Peyer's patch (tissue), 4 donors: ENCODE results near the gene ANKRD44. TPM values are rescaled to one million over a fixed set of nuclear protein-coding genes. Genes with fewer than 3 reads are reported as not detected.

Source experiments
- DNase-seq, 3 donors: peaks; one replicate each; pipeline ENCODE4 v3.0.0-alpha.2; 2017 to 2019
- H3K27ac ChIP-seq, 4 donors: fragments of 200-600 bp; sonication (generic); one replicate each; pipeline ENCODE4 v1.5.1; 2016 to 2019
- H3K27me3 ChIP-seq, 2 donors: fragments of 200-600 bp; sonication (generic); one replicate each; pipeline ENCODE4 v1.5.1; 2019
- H3K36me3 ChIP-seq, 3 donors: fragments of 200-600 bp; sonication (generic); one replicate each; pipeline ENCODE4 v1.5.1; 2016 to 2019
- H3K4me1 ChIP-seq, 4 donors: fragments of 200-600 bp; sonication (generic); one replicate each; pipeline ENCODE4 v1.5.1; 2016 to 2019
- H3K4me3 ChIP-seq, 4 donors: fragments of 200-600 bp; sonication (generic); 1 replicate in 3 of 4; 2 replicates in 1 of 4; pipeline ENCODE4 v1.5.1; 2016 to 2019; ENCODE audit warnings: mild to moderate bottlenecking in 1 of 4
- H3K9me3 ChIP-seq, 4 donors: fragments of 200-600 bp; sonication (generic); one replicate each; pipeline ENCODE4 v1.5.1; 2016 to 2019; ENCODE audit warnings: mild to moderate bottlenecking in 1 of 4
- CTCF ChIP-seq, 6 experiments: fragments of 450-650 bp in 4 of 6; fragments of 200-600 bp in 2 of 6; sonication (generic) in 1 of 6; IDR thresholded peaks; one replicate each; pipeline ENCODE4 v1.5.1; 2017 to 2019; ENCODE audit warnings: antibody characterized with exemption in 6 of 6, mild to moderate bottlenecking in 3 of 6, moderate library complexity in 1 of 6
- POLR2A ChIP-seq, 2 donors: fragments of 450-650 bp; IDR thresholded peaks; one replicate each; pipeline ENCODE4 v1.5.1; 2017; ENCODE audit warnings: antibody characterized with exemption in 2 of 2, mild to moderate bottlenecking in 2 of 2, moderate library complexity in 2 of 2
- total RNA-seq, 4 donors: library from RNA; depleted of rRNA; stranded (reverse); fragments of >200 nt; gene quantifications; one replicate each; pipeline ENCODE4 v1.1.0, GENCODE V29; 2016

The ANKRD44 gene
- total RNA-seq, 4 donors from 2014 or later: 24.8 to 215 (median 32.0) TPM

GRCh38 chr2:197137231-197137630, 173.3 kb downstream of the ANKRD44 start:
- Histone ChIP-seq H3K4me3 (no peak overlapping the region), H3K27me3 (no peaks in the 10 kb centered on the region), H3K9me3 (no peaks in the 10 kb centered on the region), H3K36me3 (no peaks in the 10 kb centered on the region), H3K27ac (peak overlapping the region in 2 of 4 donors; percentile 21 to 66), H3K4me1 (peaks cover 0 to 29% (median 4%) of the 10 kb centered on the region in 4 donors)
- DNase-seq: no peak
- TF ChIP-seq CTCF (IDR thresholded peaks at IDR 0.05) (no peak), POLR2A (IDR thresholded peaks at IDR 0.05) (no peak)

DNA sequence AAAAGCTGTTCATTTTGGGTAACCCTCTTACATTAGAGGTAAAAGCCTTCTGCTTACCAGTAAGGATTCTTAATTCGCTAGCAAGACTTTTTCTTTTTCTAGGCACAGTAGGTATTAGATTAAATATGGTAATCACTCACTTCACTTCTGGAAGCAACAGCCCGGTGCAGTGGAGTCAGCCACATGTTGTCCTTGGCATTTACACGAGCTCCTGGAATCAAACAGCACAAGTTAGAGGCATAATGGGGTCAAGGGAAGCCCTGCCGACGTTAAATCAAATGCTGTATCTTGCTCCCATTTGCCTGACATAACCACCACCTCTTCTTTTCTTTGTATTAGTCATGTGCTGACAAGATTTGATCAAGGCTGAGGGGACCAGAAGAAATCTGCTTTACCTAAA, 174.1 kb downstream of the ANKRD44 start:
- DNase-seq: no peak
- no peaks in the 10 kb centered on the region for H3K9me3 ChIP-seq
- H3K4me3 ChIP-seq: no peak overlapping the region
- H3K4me1 ChIP-seq: peaks cover 0 to 35% (median 4%) of the 10 kb centered on the region in 4 donors
- no peaks in the 10 kb centered on the region for H3K36me3 ChIP-seq
- H3K27ac ChIP-seq: peak overlapping the region in 1 of 4 donors; percentile 66
- no peaks in the 10 kb centered on the region for H3K27me3 ChIP-seq
- no peak for TF ChIP-seq POLR2A (IDR thresholded peaks at IDR 0.05)
- TF ChIP-seq CTCF (IDR thresholded peaks at IDR 0.05): no peak

DNA sequence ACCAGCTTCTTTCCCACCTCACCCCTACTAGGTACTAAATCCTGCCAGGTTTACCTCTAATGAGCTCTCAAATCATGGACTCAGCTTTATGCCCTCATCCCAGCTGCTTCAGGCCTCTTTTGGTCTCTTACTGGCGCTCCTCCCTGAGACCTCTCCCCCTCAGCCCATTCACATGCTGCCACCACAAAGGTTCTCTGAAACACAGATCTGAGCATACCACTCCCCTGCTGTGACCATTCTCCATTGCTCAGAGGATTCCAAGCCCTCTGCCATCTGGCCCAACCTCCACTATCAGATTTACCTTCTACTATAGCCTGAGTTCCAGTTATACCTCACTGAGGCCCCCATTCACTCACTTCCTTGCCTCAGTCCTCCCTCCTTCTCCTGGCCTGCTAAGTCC, 174.8 kb downstream of the ANKRD44 start:
- H3K9me3 ChIP-seq: no peaks in the 10 kb centered on the region
- H3K36me3 ChIP-seq: no peaks in the 10 kb centered on the region
- peaks cover 0 to 34% (median 4%) of the 10 kb centered on the region in 4 donors for H3K4me1 ChIP-seq
- no peak for DNase-seq
- H3K27ac ChIP-seq: peak overlapping the region in 1 of 4 donors; percentile 66
- H3K27me3 ChIP-seq: no peaks in the 10 kb centered on the region
- no peak overlapping the region for H3K4me3 ChIP-seq
- TF ChIP-seq POLR2A (IDR thresholded peaks at IDR 0.05) (no peak), CTCF (IDR thresholded peaks at IDR 0.05) (no peak)

- TF ChIP-seq POLR2A (IDR thresholded peaks at IDR 0.05) (no peak), CTCF (IDR thresholded peaks at IDR 0.05) (peak in 1 of 6 experiments; percentile 14)
- Histone ChIP-seq H3K4me3 (no peak overlapping the region), H3K27me3 (no peaks in the 10 kb centered on the region), H3K4me1 (peaks cover 0 to 34% (median 4%) of the 10 kb centered on the region in 4 donors), H3K9me3 (no peaks in the 10 kb centered on the region), H3K27ac (peak overlapping the region in 1 of 4 donors; percentile 66), H3K36me3 (no peaks in the 10 kb centered on the region)
- DNase-seq: no peak
Measured at GRCh38 chr2:197134206-197134605, 176.4 kb downstream of the ANKRD44 start.

DNA sequence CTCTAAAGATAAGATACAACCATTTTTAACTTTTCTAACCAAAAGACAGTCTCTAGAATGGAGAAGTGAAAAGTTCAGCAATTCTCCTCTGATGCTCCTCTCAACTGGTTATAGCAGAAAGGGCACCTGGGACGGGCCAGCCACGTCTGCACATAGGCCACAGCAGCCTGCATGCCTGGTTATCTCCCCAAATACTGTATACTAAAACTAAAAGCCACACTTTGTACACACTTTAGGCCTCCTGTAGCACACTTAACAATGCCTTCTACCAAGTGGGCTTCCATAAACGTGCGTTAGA, 179.1 kb downstream of the ANKRD44 start:
- TF ChIP-seq POLR2A (IDR thresholded peaks at IDR 0.05) (no peak), CTCF (IDR thresholded peaks at IDR 0.05) (no peak)
- no peaks in the 10 kb centered on the region for H3K36me3 ChIP-seq
- peaks cover 0 to 13% (median 0%) of the 10 kb centered on the region in 4 donors for H3K4me1 ChIP-seq
- H3K27me3 ChIP-seq: no peaks in the 10 kb centered on the region
- no peaks in the 10 kb centered on the region for H3K9me3 ChIP-seq
- peak in 2 of 3 donors; percentile 73 for DNase-seq
- no peak overlapping the region for H3K4me3 ChIP-seq
- H3K27ac ChIP-seq: peak overlapping the region in 2 of 4 donors; percentile 73 to 75

- TF ChIP-seq POLR2A (IDR thresholded peaks at IDR 0.05) (no peak), CTCF (IDR thresholded peaks at IDR 0.05) (no peak)
- Histone ChIP-seq H3K27me3 (no peaks in the 10 kb centered on the region), H3K4me3 (no peak overlapping the region), H3K27ac (peak overlapping the region in 2 of 4 donors; percentile 73 to 75), H3K9me3 (no peaks in the 10 kb centered on the region), H3K4me1 (peaks cover 0 to 13% (median 0%) of the 10 kb centered on the region in 4 donors), H3K36me3 (no peaks in the 10 kb centered on the region)
- DNase-seq: no peak
Measured at GRCh38 chr2:197130318-197130717, 180.3 kb downstream of the ANKRD44 start.
